Ovary (tissue), 9 donors: ENCODE data around the gene MRI1. TPM values are rescaled to one million over a fixed set of nuclear protein-coding genes. Genes with fewer than 3 reads are reported as not detected.
"Not testable (repeated sequence)": the region's sequence is repeated elsewhere in the genome, so short reads cannot be mapped to it uniquely, and the experiment has no call there.

Experiments
- DNase-seq, 5 donors: peaks; one replicate each; pipeline ENCODE4 v3.0.0-alpha.2; 2019 to 2020
- H3K27ac ChIP-seq, 2 donors: fragments of 200-600 bp; one replicate each; pipeline versions ENCODE4 v1.5.1 to v1.8.0; 2019 to 2022
- H3K27me3 ChIP-seq: fragments of 200-600 bp; one replicate; pipeline ENCODE4 v1.8.0; 2022
- H3K36me3 ChIP-seq: fragments of 200-600 bp; sonication (generic); one replicate; pipeline ENCODE4 v1.5.1; 2019
- H3K4me1 ChIP-seq: one replicate; pipeline ENCODE4 v1.8.1; 2013; ENCODE audit warnings: mild to moderate bottlenecking, moderate library complexity; ENCODE audit not compliant: insufficient read depth
- H3K4me3 ChIP-seq: fragments of 200-600 bp; sonication (generic); one replicate; pipeline ENCODE4 v1.5.1; 2017
- H3K9me3 ChIP-seq, 2 donors: fragments of 200-600 bp in 1 of 2; sonication (generic) in 1 of 2; one replicate each; pipeline versions ENCODE4 v1.5.1 to v1.8.1; 2013 to 2019; ENCODE audit warnings: mild to moderate bottlenecking in 1 of 2, moderate library complexity in 1 of 2
- EP300 ChIP-seq: sonication (generic); formaldehyde crosslinking; IDR thresholded peaks from one replicate; pipeline ENCODE4 v1.6.1; 2017; ENCODE audit warnings: antibody characterized with exemption
- POLR2A ChIP-seq: fragments of 450-650 bp; IDR thresholded peaks from one replicate; pipeline ENCODE4 v1.6.1; 2017; ENCODE audit warnings: antibody characterized with exemption, mild to moderate bottlenecking, moderate library complexity
- WGBS, 3 donors: extraction: QIAGEN DNeasy Blood & Tissue Kit in 1 of 3; methylation state at CpG; one replicate each; pipeline versions ENCODE4 v1.1.5 to v1.1.7; 2013 to 2017; 5-methylcytosine and 5-hydroxymethylcytosine counted together
- intact Hi-C, 4 donors: fragments of 100-400 bp; cut with DNase I; formaldehyde crosslinking; loops; one replicate each; pipeline versions ENCODE4 v1.11.0 to v1.15.1; 2022 to 2023
- polyA plus RNA-seq, 2 donors: library from polyadenylated mRNA; stranded (reverse); fragments of 200-250 nt in 1 of 2; fragments of 350-450 nt in 1 of 2; fragmentation: Illumina TruSeq in 1 of 2; extraction: RNeasy Lipid Tissue Mini Kit (QIAGEN cat#74804) in 1 of 2; gene quantifications; one replicate each; pipeline ENCODE4 v1.2.3, GENCODE V29; 2013 to 2014
- total RNA-seq, 7 donors: library from RNA; depleted of rRNA in 2 of 7; stranded (reverse); fragments of >200 nt in 2 of 7; fragmentation: NEBNext Ultra II Directional in 3 of 7; extraction: Animal tissue kit (Norgen Biotek cat#: 25700) in 3 of 7; gene quantifications; one replicate each; pipeline versions ENCODE4 v1.1.0 to v1.2.4, GENCODE V29; 2016 to 2023
- TF ChIP-seq, protein P1 (sequence below), 3 donors: fragments of 450-650 bp in 2 of 3; fragments of 200-600 bp in 1 of 3; IDR thresholded peaks; one replicate each; pipeline versions ENCODE4 v1.5.1 to v1.8.0; 2016 to 2022; ENCODE audit warnings: antibody characterized with exemption in 3 of 3, mild to moderate bottlenecking in 1 of 3
- donor health status: DM: no; HTN: no; CAD: no; lungs with moderate emphysema.
- donor health status: DM: no; HTN: no; CAD: no.
- donor health status: Bipolar disorder and iron deficiency.
- donor health status: DM: yes; HTN: yes; CAD: no.
- donor health status: DM: no; HTN: no; CAD: no.
- donor health status: DM: yes; HTN: yes; CAD: no.

MRI1 gene
- total and polyA plus RNA-seq, 9 donors, result 13.9 to 52.6 (median 34.2) TPM

- intact Hi-C loops, result no loop called here
- H3K9me3 ChIP-seq, result no peaks in the 10 kb centered on the region
- 1 to 2% (median 1%) methylated on average over 25 of the region's 25 CpGs for WGBS, 3 donors
- H3K4me3 ChIP-seq, result peak overlapping the region; percentile 56
- H3K36me3 ChIP-seq, result no peaks in the 10 kb centered on the region
- peak overlapping the region; percentile 82 to 91 for H3K27ac ChIP-seq
- no peaks in the 10 kb centered on the region for H3K27me3 ChIP-seq
- H3K4me1 ChIP-seq, result peaks cover 6% of the 10 kb centered on the region
- DNase-seq, result peak in 4 of 5 donors; percentile 26 to 54 (median 40)
- TF ChIP-seq, protein P1, sequence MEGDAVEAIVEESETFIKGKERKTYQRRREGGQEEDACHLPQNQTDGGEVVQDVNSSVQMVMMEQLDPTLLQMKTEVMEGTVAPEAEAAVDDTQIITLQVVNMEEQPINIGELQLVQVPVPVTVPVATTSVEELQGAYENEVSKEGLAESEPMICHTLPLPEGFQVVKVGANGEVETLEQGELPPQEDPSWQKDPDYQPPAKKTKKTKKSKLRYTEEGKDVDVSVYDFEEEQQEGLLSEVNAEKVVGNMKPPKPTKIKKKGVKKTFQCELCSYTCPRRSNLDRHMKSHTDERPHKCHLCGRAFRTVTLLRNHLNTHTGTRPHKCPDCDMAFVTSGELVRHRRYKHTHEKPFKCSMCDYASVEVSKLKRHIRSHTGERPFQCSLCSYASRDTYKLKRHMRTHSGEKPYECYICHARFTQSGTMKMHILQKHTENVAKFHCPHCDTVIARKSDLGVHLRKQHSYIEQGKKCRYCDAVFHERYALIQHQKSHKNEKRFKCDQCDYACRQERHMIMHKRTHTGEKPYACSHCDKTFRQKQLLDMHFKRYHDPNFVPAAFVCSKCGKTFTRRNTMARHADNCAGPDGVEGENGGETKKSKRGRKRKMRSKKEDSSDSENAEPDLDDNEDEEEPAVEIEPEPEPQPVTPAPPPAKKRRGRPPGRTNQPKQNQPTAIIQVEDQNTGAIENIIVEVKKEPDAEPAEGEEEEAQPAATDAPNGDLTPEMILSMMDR (IDR thresholded peaks at IDR 0.05), result no peak
- TF ChIP-seq POLR2A, result no peak
- TF ChIP-seq EP300, result no peak
Measured at GRCh38 chr19:13748169-13748828, 16.0 kb upstream of the MRI1 start.

GRCh38 chr19:13751436-13751835 lies 12.9 kb upstream of the MRI1 start:
- 70 to 78% (median 75%) methylated on average over 16 of the region's 16 CpGs for WGBS, 3 donors
- TF ChIP-seq, protein P1 (IDR thresholded peaks at IDR 0.05), result no peak
- no peak for TF ChIP-seq EP300
- TF ChIP-seq POLR2A, result no peak
- Histone ChIP-seq H3K9me3 (no peaks in the 10 kb centered on the region), H3K4me1 (peaks cover 6% of the 10 kb centered on the region), H3K27ac (no peak overlapping the region), H3K36me3 (no peaks in the 10 kb centered on the region), H3K4me3 (no peak overlapping the region), H3K27me3 (no peaks in the 10 kb centered on the region)
- intact Hi-C loops, result no loop called here
- no peak for DNase-seq

GRCh38 chr19:13753622-13754021 lies 10.7 kb upstream of the MRI1 start:
- H3K36me3 ChIP-seq, H3K27me3 ChIP-seq, H3K4me1 ChIP-seq, intact Hi-C loops, DNase-seq, H3K27ac ChIP-seq, H3K4me3 ChIP-seq, H3K9me3 ChIP-seq: not testable (repeated sequence)
- WGBS, 3 donors, result 86 to 89% (median 87%) methylated on average over 7 of the region's 7 CpGs

DNA sequence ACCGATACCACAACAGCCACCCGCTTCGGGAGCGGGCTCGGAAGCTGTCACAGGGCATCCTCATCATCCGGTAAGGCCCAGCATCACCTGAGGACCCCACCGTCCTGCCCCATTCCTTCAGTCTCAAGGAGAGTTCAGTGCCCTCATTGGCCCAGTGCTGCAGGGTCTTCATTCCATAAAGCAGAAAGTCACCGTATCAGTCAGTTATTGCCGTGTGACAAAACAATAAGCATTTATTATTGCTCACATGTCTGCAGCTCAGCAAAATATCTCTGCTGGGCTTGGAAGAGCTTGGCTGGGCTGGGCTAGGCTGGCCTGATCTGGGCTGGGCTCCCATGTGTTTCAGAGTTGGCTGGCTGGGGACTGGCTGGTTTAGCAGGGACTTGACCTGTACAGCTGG lies 8.1 kb upstream of the MRI1 start:
- Histone ChIP-seq H3K36me3 (no peaks in the 10 kb centered on the region), H3K9me3 (no peaks in the 10 kb centered on the region), H3K4me3 (no peak overlapping the region), H3K27ac (no peak overlapping the region), H3K27me3 (no peaks in the 10 kb centered on the region), H3K4me1 (no peaks in the 10 kb centered on the region)
- intact Hi-C loops, result no loop called here
- TF ChIP-seq EP300 (no peak), POLR2A (no peak)
- TF ChIP-seq, protein P1 (IDR thresholded peaks at IDR 0.05), result no peak
- WGBS, 3 donors, result 96 to 99% (median 98%) methylated on average over 9 of the region's 9 CpGs
- DNase-seq, result no peak
